K562 (cell line): Measurements from ENCODE around the gene SPATS2. TPM values are rescaled to one million over a fixed set of nuclear protein-coding genes. Genes with fewer than 3 reads are reported as not detected.

Experiments
- ATAC-seq: fragments of 200-7000 bp; cut with Tn5 transposase; 3 replicates; pipeline ENCODE4 v1.9.1; 2020; ENCODE audit warnings: moderate library complexity
- BruUV-seq: library from RNA; stranded (reverse); fragments of 400-500 nt; replicated peaks from 2 replicates; lab custom pipeline; 2021; lab: Mats Ljungman, UMichigan
- CTCF ChIA-PET: fragments of 300-600 bp; formaldehyde crosslinking; extraction: SDS; loops from one replicate; lab custom pipeline; 2021; ENCODE audit warnings: low intra/inter-chr PET ratio; lab: Yijun Ruan, JAX
- POLR2A ChIA-PET: fragments of 300-600, 350-650 bp; sonication (Branson Sonifier 250); formaldehyde crosslinking; extraction: SDS; loops from one replicate; lab custom pipeline; 2021; ENCODE audit warnings: antibody characterized with exemption, inconsistent platforms; lab: Yijun Ruan, JAX
- DNase-seq, 4 experiments: peaks; one replicate each; pipeline versions ENCODE4 v3.0.0 to v3.0.0-alpha.2; 2011 to 2018; ENCODE audit warnings: low spot score in 3 of 4, mixed read lengths in 3 of 4; ENCODE audit errors: extremely low read depth in 1 of 4
- FAIRE-seq: peaks from 2 replicates; lab custom pipeline; 2011; peaks lifted over from hg19 to GRCh38; lab: Jason Lieb, UNC
- H2AFZ ChIP-seq: 2 replicates; pipeline ENCODE4 v1.6.0; 2011; ENCODE audit warnings: low read depth, low read length, control low read depth, inconsistent platforms
- H3K27ac ChIP-seq: fragments of 200-600 bp; 3 replicates; pipeline ENCODE4 v1.8.0; 2011; ENCODE audit warnings: low read depth, mild to moderate bottlenecking, control low read depth, inconsistent platforms, low read length, moderate library complexity, mixed read lengths; ENCODE audit errors: extremely low read depth
- H3K27me3 ChIP-seq, 2 experiments: fragments of 300-600 bp in 1 of 2; 2 replicates in 1 of 2; 3 replicates in 1 of 2; pipeline versions ENCODE4 v1.6.0 to v1.8.0; 2011; ENCODE audit warnings: inconsistent platforms in 2 of 2, low read length in 2 of 2, mild to moderate bottlenecking in 1 of 2, mixed read lengths in 1 of 2, moderate library complexity in 1 of 2; ENCODE audit not compliant: control insufficient read depth in 2 of 2, insufficient read depth in 2 of 2
- H3K36me3 ChIP-seq: fragments of 300-600 bp; 3 replicates; pipeline ENCODE4 v1.8.0; 2011; ENCODE audit warnings: mild to moderate bottlenecking, low read length, inconsistent platforms; ENCODE audit not compliant: control insufficient read depth, insufficient read depth
- H3K4me1 ChIP-seq, 2 experiments: fragments of 200-600 bp in 1 of 2; replicated peaks in 1 of 2; 2 replicates in 1 of 2; 3 replicates in 1 of 2; pipeline versions ENCODE4 v1.5.1 to v1.8.0; 2011; ENCODE audit warnings: inconsistent platforms in 2 of 2, low read length in 2 of 2, mild to moderate bottlenecking in 1 of 2, mixed read lengths in 1 of 2, moderate library complexity in 1 of 2; ENCODE audit not compliant: control insufficient read depth in 2 of 2, insufficient read depth in 2 of 2
- H3K4me2 ChIP-seq: 2 replicates; pipeline ENCODE4 v1.6.1; 2011; ENCODE audit warnings: low read length, control low read depth, inconsistent platforms, mixed read lengths; ENCODE audit not compliant: insufficient read depth
- H3K4me3 ChIP-seq: fragments of 200-600 bp; sonication (generic), shearing (Covaris generic); 2 replicates; pipeline ENCODE4 v1.5.1; 2016; ENCODE audit warnings: control low read depth, inconsistent platforms
- H3K79me2 ChIP-seq: fragments of 200-600 bp; 3 replicates; pipeline ENCODE4 v1.8.0; 2011; ENCODE audit warnings: low read length, inconsistent platforms; ENCODE audit not compliant: control insufficient read depth, insufficient read depth
- H3K9ac ChIP-seq, 2 experiments: 2 replicates each; pipeline versions ENCODE4 v1.6.0 to v1.6.1; 2011; ENCODE audit warnings: low read depth in 2 of 2, low read length in 2 of 2, control low read depth in 1 of 2, inconsistent platforms in 1 of 2, mild to moderate bottlenecking in 1 of 2, mixed read lengths in 1 of 2; ENCODE audit not compliant: insufficient read depth in 1 of 2
- H3K9me1 ChIP-seq: one replicate; pipeline ENCODE4 v1.6.0; 2011; ENCODE audit warnings: inconsistent platforms, mild to moderate bottlenecking, low read length, moderate library complexity; ENCODE audit not compliant: control insufficient read depth, insufficient read depth
- H3K9me3 ChIP-seq: replicated peaks from 2 replicates; pipeline ENCODE4 v1.5.1; 2011; ENCODE audit warnings: low read depth, low read length, inconsistent platforms; ENCODE audit not compliant: control insufficient read depth, insufficient read depth
- H4K20me1 ChIP-seq: replicated peaks from 2 replicates; pipeline ENCODE4 v1.6.1; 2011; ENCODE audit warnings: low read length, inconsistent platforms, mixed read lengths; ENCODE audit not compliant: control insufficient read depth, insufficient read depth
- HINFP ChIP-seq: fragments of 450-650 bp; conservative IDR thresholded peaks from 2 replicates; pipeline ENCODE4 v1.6.1; 2016; ENCODE audit warnings: missing genetic modification characterization, low read depth, mild to moderate bottlenecking, control low read depth, missing compliant biosample characterization
- KLF10 ChIP-seq: fragments of 250-450 bp; sonication (Bioruptor Pico); IDR thresholded peaks from 2 replicates; pipeline ENCODE4 v1.6.1; 2021; ENCODE audit warnings: matching md5 sums
- MITF ChIP-seq: IDR thresholded peaks from 2 replicates; pipeline ENCODE4 v1.6.1; 2014; ENCODE audit warnings: antibody characterized with exemption
- NR4A1 ChIP-seq, 2 experiments: fragments of 250-450 bp in 1 of 2; fragments of 450-650 bp in 1 of 2; sonication (Bioruptor Pico) in 1 of 2; IDR thresholded peaks; 2 replicates each; pipeline versions ENCODE4 v1.4.0 to v1.6.1; 2016 to 2020; ENCODE audit warnings: mild to moderate bottlenecking in 2 of 2, missing compliant biosample characterization in 1 of 2, missing genetic modification characterization in 1 of 2, moderate library complexity in 1 of 2
- POLR2G ChIP-seq: fragments of 200-400 bp; formaldehyde crosslinking; IDR thresholded peaks from 2 replicates; pipeline ENCODE4 v1.6.1; 2017; ENCODE audit warnings: low read depth, mild to moderate bottlenecking, antibody characterized with exemption, low read length, moderate library complexity
- TCF3 ChIP-seq: sonication (generic); formaldehyde crosslinking; IDR thresholded peaks from 2 replicates; pipeline ENCODE4 v1.4.0; 2020; ENCODE audit warnings: mild to moderate bottlenecking, missing genetic modification reagents
- ZFP36 ChIP-seq: fragments of 150-350 bp; IDR thresholded peaks from 2 replicates; pipeline ENCODE4 v1.6.1; 2018; ENCODE audit warnings: low read length, low read depth; ENCODE audit not compliant: partially characterized antibody
- ZMIZ1 ChIP-seq, 2 experiments: fragments of 150-350 bp in 1 of 2; IDR thresholded peaks; 2 replicates each; pipeline ENCODE4 v1.6.1; 2012 to 2016; ENCODE audit warnings: low read depth in 2 of 2, low read length in 2 of 2, mild to moderate bottlenecking in 1 of 2, moderate library complexity in 1 of 2
- ZNF274 ChIP-seq: IDR thresholded peaks from 2 replicates; pipeline ENCODE4 v1.6.1; 2011; ENCODE audit warnings: low read depth, mild to moderate bottlenecking, low read length, moderate library complexity, borderline replicate concordance
- ZNF589 ChIP-seq: fragments of 200-800 bp; sonication (Bioruptor generic); IDR thresholded peaks from 2 replicates; pipeline ENCODE4 v1.6.1; 2016; ENCODE audit warnings: low read depth, missing genetic modification characterization, missing compliant biosample characterization
- WGBS: fragments of 100-300 bp; shearing (Covaris generic); methylation state at CpG from one replicate; pipeline ENCODE4 v1.1.6; 2016; ENCODE audit warnings: low coverage, mixed read lengths; ENCODE audit not compliant: insufficient coverage; ENCODE audit errors: missing lambda C conversion rate; 5-methylcytosine and 5-hydroxymethylcytosine counted together
- in situ Hi-C: fragments of 300-500 bp; cut with MboI; formaldehyde crosslinking; loops from 4 replicates; pipeline ENCODE4 v1.15.0; 2018; ENCODE audit warnings: inconsistent platforms, mixed read lengths
- intact Hi-C: fragments of 100-400 bp; cut with micrococcal nuclease; formaldehyde crosslinking; loops from 2 replicates; pipeline ENCODE4 v1.14.2; 2022
- polyA plus RNA-seq, 8 experiments: library from polyadenylated mRNA; depleted of rRNA in 4 of 8; stranded (reverse) in 5 of 8; unstranded in 3 of 8; fragments of >200 nt; fragmentation: Nextera tagmentation in 2 of 8; fragmentation: Illumina TruSeq in 1 of 8; extraction: Ambion mirVana in 2 of 8; extraction: Trizol in 1 of 8; gene quantifications; 2 replicates each; pipeline versions ENCODE4 v1.2.1 to v1.2.3, GENCODE V29; 2011 to 2014; ENCODE audit warnings: inconsistent platforms in 1 of 8, missing spikeins in 1 of 8
- total RNA-seq, 7 experiments: library from RNA; depleted of rRNA in 6 of 7; stranded (reverse); fragments of >200 nt in 6 of 7; fragmentation: Illumina TruSeq in 2 of 7; extraction: Trizol in 2 of 7; gene quantifications; 2 replicates each; pipeline versions ENCODE4 v1.2.1 to v1.2.3, GENCODE V29; 2011 to 2021; ENCODE audit warnings: low replicate concordance in 1 of 7
- TF ChIP-seq, protein P1 (sequence below): fragments of 250-450 bp; sonication (Bioruptor Pico); IDR thresholded peaks from 2 replicates; pipeline ENCODE4 v1.8.0; 2021; ENCODE audit warnings: moderate library complexity, mild to moderate bottlenecking, inconsistent platforms

Gene SPATS2
- total and polyA plus RNA-seq, 9 of the 15 experiments (the other 6 are each of a cell fraction or from before 2014, with no cell fraction given) = 5.4 to 48.2 (median 17.5) TPM

GRCh38 chr12:49555631-49556390 lies 188.5 kb downstream of the SPATS2 start:
- CTCF ChIA-PET = no interaction called here
- Histone ChIP-seq H3K9ac (0 out of 4 replicates have a peak overlapping the region, but pooled peaks of 1 of the 2 experiments have one; percentile 4), H3K9me1 (no peaks in the 10 kb centered on the region), H3K27me3 (peaks cover 0 to 23% of the 10 kb centered on the region in 2 experiments; a peak in 4 of 5 replicates), H4K20me1 (0 out of 2 replicates have a peak, but pooled peaks cover 3% of the 10 kb centered on the region), H3K4me2 (no peak overlapping the region), H3K9me3 (no peaks in the 10 kb centered on the region), H3K27ac (no peak overlapping the region), H2AFZ (no peak overlapping the region), H3K4me3 (no peak overlapping the region), H3K36me3 (peaks cover 39% of the 10 kb centered on the region; the same call in 2 of the 3 replicates), H3K79me2 (no peaks in the 10 kb centered on the region), H3K4me1 (peaks cover 0 to 20% of the 10 kb centered on the region in 2 experiments; a peak in 2 of 5 replicates)
- WGBS = 70% methylated on average over 18 of the region's 18 CpGs
- in situ Hi-C loops = no loop called here
- POLR2A ChIA-PET = interaction anchor here (0.6 to 1.9 kb wide), 6 partner anchors 9 to 189 kb away, joined by 3 to 8 read pairs (median 4); partner anchors contain the start of gene SPATS2
- FAIRE-seq (no peak), DNase-seq (no peak), ATAC-seq (no peak)
- intact Hi-C loops = no loop called here
- no TSS peak for BruUV-seq
- TF ChIP-seq KLF10 (CRISPR knock-in tag) (no peak), NR4A1 (CRISPR knock-in tag; IDR thresholded peaks at IDR 0.05) (no peak), NR4A1 (tag; IDR thresholded peaks at IDR 0.05) (no peak), HINFP (no peak), ZFP36 (peak; percentile 89), ZMIZ1 (IDR thresholded peaks at IDR 0.05; ENCODE audit: low read depth in 2 of 2, low read length in 2 of 2) (no peak), ZNF589 (no peak), MITF (no peak), POLR2G (peak; percentile 66), TCF3 (no peak), ZNF274 (no peak)
- TF ChIP-seq, protein P1, sequence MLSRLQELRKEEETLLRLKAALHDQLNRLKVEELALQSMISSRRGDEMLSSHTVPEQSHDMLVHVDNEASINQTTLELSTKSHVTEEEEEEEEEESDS = no peak
